Hindlimb muscle (tissue), 1 donor: ENCODE results near the gene RBM20. TPM values are rescaled to one million over a fixed set of nuclear protein-coding genes. Genes with fewer than 3 reads are reported as not detected.
"Not testable (repeated sequence)": the region's sequence is repeated elsewhere in the genome, so short reads cannot be mapped to it uniquely, and the experiment has no call there.

Experiments
- DNase-seq: peaks from one replicate; pipeline ENCODE4 v3.0.0-alpha.2; 2013
- polyA plus RNA-seq: library from polyadenylated mRNA; unstranded; fragments of 120-200 nt; gene quantifications from one replicate; pipeline ENCODE4 v1.2.1, GENCODE V29; 2013; ENCODE audit not compliant: insufficient read length

RBM20 gene
- polyA plus RNA-seq, 1 donor, result 14.0 TPM

DNA sequence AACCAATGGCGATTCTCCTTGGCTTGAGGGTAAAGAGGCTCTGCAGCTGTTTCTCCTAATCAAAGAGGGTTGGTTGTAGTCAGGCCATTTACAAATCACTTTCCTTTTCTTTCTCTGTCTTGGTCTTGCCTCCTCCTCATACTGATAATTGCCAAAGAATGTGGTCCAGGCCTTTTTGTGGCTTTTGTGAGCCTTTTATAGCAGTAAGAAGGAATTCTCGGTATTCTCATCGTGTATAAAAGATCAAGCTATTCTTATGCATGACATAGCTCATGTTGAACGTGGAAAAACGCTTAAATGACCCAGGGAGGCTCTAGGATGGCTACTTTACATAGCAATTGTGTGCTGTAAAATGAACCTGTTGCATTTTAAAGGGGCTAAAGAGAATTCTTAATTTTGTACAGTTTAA, 62.6 kb downstream of the RBM20 start:
- DNase-seq, result no peak

DNA sequence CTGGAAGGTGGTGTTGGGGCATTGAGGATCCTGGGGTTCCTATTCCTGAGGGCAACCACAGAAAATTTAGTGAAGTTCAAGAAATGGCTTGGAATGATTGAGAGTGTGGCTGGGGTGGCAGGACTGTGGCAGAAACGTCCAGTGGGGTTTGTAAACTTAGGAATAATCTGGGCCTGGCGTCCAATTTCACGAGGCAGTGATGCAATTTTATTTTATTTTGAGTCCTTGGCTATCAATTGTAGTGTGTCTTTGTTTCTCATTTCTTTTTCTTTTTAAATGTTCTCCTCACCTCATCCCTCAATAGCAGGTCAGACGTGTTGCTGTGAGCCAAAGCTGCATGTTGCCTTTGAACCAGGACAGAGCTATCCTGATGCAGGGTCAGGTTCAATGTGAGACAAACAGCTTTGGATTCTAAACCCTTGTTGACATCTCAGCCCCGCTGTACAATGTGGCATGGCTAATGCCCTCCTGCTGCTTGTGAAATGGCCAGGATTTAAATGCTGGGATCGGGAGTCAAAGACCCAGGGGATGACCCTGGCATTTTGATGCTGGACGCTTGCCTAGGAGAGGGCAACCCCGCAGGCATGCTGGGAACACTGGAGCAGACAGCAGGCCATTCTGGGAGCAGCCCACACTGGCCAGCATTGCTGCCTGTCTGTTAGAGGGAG, 64.8 kb downstream of the RBM20 start:
- DNase-seq, result no peak

DNA sequence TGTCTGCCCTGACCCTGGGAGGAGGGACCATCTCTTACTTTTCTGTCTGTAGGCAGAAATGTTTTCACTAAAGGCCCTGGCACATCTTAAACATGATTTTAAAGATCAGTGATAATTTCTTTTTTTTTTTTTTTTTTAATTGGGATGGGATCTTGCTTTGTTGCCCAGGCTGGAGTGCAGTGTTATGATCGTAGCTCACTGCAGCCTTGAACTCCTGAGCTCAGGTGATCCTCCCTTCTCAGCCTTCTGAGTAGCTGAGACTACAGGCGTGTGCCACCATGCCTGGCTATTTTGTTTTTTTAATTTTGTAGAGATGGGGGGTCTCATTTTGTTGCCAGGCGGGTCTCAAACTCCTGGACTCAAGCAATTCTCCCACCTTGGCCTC, 65.3 kb downstream of the RBM20 start:
- no peak for DNase-seq

DNA sequence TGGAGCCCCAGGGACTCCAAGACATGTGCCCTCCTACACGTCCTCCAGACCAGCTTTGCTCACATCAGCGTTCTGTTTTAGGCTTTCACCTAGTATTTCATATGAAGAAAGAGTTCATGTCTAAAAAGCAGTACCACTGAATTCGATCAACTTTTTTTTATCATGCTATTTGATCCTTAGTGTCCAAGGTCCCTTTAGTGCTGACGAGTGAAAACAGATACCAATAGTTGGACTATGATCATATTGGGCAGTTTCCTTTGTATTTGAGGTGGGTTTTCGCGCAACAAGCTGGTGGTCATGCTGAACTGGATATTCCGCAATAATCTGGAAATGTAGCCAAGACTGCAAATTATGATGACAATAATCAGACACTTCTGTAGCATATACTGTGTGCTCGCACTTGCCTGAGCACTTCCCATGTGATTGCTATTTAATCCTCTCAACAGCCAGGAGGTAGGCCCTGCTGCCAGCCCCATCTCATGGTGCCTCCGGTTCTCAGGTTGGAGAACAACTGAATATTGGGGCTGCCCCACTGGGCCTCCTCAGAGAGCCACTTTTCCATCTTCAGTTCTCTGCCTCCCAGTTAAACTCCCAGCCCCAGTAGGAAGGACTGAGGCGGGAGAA, 65.9 kb downstream of the RBM20 start:
- DNase-seq, result no peak

DNA sequence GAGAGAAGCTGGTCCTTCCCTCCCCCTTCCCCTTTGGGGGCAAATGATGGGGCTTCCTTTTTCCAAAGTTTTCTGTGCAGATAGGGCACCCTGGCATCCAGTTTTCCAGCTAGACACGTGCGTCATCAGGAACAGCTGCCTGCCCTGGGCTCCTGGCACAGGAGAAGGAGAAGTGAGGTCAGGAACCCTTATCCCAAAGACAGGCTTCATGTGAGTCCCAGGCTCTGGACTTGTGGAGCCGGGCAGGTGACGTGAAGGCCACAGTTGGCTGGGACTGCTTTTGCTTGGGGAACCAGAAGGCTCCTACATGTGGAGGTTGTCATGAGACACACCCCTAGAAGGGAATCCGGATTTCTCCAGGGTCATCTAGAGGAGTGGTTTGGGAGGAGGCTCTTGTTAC, 66.5 kb downstream of the RBM20 start:
- DNase-seq, result no peak

DNA sequence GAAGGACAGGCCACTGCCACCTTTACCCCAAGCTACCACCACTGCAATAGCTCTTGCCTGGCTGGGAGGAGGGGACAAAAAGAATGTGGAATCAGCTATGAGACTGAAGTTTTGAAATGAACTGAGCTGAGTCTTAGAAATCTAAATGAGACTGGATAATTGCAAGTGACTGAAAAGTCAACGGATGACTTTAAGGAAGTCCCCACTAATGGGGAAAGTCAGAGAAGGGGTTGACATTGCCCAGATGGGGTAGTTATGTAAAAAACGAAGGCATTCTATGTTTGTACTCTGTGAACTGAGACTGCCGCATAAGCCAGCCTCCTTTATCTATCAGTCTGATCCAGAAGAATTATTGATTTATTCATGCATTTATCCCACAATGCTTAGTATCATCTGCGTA, 67.2 kb downstream of the RBM20 start:
- no peak for DNase-seq

DNA sequence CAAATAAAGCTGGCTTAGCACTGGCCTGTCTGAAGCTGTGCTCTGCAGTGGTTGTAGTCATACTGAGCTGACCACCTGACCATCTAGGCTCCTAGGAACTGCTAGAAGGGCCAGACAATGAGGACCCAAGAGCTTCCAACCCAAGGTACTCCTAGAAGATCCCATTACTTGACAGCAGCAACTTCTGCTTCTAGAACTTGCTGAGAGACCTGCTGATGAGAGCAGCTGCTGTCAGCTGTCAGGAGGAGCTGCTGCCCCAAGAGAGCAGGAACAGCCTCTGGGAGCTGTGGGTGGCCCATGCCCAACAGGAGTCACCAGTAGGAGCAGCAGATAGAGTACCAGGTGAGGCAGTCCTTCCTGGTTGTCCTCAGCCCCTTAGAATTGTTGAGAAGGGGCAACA, 70.2 kb downstream of the RBM20 start:
- no peak for DNase-seq

DNA sequence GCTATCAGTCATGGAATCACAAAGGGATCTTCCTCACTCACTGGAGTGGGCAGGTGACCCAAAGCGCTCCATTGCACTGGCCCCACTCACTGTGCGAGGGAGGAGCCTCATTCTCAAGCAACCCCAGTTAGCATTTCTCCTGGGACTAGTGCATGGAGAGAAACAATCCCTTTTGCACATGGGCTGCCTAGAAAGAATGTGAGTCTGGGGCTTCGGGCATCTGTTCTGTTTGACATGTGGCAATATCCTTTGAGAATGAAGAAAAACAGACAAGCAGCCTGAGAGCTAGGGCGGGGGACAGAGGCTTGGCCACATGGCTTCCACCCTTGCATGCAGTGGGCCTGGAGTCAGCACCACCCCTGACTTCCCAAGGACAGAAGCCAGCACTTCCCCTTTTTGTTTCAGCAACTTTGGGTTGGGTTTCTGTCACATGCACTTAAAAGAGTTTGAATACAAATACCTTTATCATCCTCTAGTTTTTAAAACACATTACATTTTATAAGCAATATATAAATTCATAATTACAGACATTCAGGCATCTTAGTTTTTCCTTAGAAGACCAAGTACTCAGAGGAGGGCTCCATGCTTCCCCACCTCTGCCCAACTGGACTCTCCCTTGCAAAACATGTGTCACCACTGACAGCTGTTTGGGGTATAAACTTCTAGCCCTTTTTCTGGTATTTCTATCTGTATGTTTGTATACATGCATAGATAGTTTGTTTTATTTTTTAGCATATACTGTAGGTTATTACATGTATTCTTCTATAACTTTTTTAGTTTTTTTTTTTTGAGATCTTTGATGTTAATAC, 73.8 kb downstream of the RBM20 start:
- DNase-seq, result no peak

DNA sequence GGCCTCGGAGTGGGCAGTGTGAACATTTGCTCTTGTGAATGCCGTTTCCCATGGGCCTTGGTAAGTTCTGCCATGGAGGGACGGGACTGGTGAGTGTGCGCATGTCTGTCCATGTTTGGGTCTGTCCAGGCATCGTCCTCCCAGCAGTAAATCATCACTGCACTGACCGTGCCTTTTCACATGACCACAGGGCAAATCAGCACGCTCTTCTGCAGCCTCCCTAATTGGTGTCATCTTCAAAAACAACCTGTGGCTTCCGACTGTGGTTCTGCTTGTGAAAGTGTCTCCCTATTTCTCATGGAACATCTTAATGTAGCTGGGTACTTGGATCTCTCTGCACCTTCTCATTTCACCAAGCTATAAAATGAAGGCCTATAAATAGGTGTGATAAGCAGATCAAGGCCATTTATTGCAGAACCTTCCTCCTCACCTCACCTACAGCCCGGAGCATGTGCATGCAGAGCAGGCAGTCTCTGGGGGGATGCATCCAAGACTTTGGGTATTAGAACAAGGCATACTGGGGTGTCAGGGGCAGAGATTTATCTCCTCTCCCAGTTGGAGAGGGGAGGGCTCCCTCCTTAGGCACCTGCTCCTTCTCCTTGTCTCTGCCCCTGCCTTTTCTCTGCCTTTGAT, 77.4 kb downstream of the RBM20 start:
- DNase-seq, result no peak

DNA sequence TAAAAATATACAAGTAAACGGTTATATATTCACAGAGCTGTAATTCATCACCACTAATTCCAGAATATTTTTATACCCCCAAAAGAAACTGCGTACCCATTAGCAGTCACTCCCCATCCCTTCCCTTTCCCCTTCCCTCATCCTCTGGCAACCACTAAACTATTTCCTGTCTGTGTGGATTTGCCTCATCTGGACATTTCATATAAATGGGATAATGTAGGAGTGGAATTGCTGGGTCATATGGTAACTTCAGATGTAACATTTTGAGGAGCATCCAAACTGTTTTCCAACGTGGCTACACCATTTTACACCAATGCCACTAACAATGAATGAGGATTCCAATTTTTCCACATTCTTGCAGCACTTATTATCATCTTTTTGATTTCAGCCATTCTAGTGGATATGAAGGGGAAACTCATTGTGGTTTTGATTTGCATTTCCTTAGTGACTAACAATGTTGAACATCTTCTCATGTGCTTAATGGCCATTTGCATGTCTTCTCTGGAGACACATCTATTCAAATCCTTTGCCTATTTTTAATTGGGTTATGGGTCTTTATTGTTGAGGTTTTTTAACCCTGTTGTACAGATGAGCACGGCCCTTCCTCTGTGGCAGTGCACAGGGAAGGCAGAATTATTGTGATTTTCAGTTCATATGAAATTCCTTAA, 79.2 kb downstream of the RBM20 start:
- no peak for DNase-seq

DNA sequence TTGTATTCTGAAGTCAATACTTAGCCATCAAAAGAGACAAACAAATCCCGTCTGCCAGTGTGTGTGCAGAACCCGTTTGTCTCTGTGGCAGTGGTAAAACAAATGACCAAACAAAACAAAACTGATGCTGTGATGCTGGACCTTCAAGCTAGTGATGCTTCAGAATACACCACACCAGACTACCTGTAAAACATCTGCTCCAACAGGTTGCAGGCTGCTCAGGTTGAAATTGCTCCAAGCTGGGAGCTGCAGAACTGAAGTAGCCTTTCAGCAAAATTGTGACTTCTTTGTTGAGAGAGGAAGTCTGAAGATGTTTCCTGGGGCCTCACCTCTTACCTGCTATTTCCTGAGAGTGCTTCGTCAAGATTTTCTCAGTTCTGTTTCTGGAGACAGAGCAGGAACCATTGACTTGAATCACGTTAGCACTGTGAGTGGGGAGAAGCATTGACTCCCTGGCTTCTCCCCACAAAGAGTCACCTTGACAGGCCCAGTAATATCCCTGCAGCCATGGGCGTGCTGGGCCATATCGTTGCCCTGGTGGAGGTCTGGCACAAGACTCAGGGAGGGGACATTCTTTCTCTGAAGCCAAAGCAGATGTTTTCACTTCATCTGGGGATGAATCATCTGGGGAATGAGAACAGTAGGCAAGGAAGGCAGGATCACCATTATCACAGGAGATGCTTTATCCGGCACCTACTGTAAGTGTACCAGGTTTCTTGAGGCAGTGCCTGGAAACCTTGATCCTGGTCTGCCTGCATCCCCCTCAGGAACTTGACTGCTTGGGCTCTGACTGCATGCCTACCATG, 80.2 kb downstream of the RBM20 start:
- no peak for DNase-seq

DNA sequence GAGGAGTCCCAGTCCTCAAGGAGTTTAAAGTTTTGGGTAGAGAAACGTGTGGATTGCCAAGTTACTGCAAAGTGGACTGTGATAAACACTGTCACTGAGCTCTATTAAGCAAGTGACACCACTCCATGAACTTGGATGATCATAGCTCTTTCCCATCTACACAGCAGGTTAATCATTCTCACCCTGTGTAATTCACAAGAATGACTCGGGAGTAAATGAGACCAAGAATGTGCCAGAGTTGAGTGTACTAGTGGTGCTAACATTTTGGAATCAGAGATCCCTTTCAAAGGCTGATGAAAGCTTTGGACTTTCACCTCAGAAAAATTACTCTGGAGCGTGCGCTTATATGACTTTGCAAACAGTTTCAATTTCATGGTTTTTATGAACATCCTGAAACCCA, 80.8 kb downstream of the RBM20 start:
- DNase-seq, result no peak

DNA sequence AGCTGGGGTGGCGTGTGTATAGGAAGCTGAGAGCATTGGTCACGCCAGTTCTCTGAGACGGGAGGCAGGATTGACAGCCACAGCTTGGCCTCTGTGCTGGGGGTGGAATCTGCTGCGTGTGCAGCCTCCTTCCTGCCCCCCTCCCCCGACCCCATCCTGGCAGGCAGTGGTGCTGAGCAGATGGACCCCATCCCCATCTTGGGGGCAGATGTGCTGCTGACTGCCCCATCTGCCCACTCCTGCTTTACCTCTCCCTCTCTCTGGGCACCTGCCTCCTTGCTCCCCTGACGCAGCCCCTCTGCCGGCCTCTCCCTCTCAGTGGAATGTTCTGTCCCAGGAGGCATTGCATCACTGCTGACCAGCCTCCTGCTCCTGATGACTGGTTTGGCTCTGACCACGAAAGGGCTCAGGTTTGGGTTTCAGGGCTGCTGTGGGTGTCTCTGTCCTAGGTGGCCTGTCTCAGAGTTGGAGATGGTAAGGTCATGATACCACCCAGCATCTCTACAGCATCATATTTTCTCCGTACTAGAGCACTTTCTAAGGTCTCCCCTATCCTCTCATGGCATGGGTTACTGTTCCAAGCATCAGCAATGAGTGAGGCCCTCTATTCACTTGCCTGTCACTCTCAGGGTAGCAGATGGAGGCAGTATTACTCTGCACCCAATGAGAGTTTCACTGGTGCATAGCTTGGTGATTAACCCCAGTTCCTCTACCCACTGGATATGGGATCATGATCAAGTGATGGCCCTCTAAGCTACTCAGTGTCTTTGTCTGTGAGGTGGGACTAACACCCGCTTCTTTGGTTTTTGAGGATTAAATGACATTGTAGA, 81.9 kb downstream of the RBM20 start:
- DNase-seq, result no peak

DNA sequence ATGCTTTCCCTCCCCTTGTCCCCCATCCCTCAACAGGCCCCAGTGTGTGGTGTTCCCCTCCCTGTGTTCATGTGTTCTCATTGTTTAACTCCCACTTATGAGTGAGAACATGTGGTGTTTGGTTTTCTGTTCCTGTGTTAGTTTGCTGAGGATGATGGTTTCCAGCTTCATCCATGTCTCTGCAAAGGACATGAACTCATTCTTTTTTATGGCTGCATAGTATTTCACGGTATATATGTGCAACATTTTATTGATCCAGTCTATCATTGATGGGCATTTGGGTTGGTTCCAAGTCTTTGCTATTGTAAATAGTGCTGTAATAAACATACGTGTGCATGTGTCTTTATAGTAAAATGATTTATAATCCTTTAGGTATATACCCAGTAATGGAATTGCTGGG, 83.6 kb downstream of the RBM20 start:
- not testable (repeated sequence) for DNase-seq

DNA sequence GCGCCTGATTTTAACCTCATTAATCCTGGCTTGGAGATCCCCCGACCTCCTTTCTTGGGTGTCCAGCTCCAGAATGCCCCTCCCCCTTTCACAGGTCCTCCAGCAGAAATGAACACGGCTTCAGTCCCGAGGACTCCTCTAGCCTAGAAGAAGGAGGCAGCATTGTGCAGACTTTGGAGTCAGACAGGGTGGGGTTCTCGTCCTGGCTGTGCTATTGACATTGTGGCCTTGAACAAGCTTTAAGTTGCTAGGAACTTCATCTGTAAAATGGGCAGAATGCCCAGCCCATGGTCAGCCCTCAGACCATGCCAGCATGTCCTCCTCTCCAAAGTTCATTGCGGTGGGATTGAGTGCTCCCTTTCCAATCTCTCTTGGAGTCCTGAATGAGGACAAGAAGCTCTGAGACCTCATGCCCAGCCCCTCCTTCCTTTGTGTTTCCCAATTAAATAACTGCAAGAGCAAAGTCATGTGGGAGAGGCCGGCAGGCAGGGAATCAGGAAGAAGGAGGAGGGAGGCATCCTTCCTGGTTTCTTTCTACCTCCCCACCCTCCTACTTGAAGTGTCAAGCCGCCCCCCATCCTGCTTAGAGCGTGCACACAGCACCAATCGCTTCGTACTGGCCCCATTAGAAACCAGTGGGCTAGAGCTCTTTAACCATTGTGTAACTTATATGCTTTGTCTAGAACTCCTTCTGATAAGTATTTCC, 86.4 kb downstream of the RBM20 start:
- no peak for DNase-seq

DNA sequence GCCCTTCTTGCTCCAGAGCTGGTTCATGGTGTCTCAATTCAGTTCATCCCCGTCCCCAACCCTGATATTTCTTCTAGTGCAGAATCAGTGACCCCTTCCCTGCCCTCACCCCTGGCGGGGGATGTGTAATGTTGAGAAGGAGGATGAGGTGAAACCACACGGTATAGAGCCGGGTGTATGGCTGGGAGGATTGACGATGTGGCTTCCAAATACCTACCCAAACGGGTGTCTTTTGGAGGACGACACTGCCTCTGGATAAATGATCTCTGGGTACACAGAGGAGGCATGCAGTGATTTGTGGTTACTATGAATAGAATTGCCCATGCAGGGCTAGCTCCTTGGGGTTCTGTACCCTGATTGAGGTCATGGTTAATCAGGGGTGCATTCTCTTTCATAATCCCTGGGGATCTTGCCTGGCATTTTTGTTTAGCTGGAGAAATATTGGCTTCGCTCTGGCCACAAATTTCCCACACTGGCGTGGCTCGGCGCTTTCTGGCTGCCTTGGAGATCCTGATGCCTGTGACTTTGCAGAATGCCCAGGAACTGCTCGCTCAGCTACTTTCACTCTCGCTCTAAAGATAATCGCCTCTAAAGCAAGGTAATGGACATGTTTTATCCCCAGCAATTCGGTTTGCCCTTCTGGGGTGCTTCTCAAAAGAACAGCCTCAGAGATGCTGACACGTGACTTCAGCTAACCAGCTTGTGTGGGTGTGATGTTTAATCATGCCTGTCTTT, 89.2 kb downstream of the RBM20 start:
- DNase-seq, result no peak

DNA sequence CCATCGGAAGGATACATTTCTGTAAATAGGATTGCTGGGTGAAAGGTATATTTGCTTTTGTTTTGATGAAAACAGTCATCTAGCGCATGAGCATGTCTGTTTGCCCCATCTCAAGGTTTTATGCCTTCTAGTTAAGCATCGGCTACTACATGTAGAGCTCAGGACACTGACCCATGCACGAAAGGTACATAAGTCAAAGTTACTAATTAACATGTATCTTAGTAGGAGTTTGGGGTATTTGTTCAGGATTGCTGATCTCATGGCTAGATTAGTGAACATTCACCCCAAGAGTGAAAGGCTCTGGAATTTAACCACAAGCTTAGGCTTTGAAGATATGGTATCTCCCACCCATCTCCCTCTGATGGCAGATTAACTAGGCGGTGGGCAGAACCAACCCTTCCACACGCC, 91.5 kb downstream of the RBM20 start:
- DNase-seq, result no peak

DNA sequence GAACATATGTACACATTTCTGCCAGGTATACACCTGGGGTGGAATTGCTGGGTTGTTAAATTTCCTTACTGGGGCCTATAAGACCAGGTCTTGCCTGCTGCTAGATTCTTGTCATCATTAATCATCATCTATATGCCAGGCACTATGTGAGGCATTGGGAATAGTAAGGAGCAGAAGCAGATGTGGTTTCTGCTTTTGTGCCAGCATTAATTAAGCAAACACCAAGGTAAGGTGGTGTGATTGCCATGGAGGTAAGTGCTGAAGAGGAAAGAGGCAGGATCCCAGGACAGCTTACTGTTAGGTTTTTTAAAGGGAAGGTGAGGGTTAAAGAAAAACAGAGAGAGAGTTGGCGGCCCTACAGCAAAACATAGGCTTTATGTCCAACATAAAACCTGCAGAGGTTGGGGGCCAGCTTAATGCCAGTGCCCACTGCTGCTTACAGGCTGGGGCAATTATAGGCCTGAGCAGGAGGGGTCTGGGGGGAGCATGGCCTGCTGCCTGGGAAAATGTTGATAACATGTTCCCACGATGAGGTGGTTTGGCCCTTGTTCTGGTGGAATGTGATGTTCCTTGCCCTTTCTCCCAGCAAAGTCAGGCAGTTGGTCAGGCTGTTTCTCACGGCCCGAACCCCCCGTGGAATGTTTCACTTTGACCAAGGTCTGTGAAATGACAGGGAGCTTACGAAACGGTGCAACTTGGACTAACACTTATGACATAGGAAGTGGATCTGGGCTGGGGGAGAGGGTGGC, 93.9 kb downstream of the RBM20 start:
- DNase-seq, result no peak

DNA sequence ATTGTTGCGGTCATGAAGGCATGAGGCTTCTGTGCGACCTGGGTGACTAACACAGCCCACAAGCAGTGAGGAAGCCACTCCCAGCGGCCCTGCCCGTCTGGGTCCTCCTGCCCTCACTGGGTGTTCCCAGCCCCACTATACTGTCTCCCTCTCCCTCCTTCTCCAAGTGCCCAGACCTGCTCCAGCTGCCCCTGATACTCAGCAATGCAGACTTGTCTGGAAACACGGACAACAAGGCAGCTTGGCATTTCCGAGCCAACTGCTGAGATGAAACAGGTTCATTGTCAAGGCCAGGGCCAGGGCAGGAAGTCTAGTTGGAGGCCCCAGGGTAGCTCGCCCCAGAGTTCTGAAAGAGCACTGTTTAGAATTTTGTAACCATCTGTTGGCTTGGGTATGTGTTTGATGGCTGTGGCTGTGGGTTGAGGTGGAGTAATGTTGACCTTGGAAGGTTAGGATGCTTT, 95.7 kb downstream of the RBM20 start:
- DNase-seq, result no peak
